ENCODE data around the gene SAMD5.

SAMD5 gene

DNA sequence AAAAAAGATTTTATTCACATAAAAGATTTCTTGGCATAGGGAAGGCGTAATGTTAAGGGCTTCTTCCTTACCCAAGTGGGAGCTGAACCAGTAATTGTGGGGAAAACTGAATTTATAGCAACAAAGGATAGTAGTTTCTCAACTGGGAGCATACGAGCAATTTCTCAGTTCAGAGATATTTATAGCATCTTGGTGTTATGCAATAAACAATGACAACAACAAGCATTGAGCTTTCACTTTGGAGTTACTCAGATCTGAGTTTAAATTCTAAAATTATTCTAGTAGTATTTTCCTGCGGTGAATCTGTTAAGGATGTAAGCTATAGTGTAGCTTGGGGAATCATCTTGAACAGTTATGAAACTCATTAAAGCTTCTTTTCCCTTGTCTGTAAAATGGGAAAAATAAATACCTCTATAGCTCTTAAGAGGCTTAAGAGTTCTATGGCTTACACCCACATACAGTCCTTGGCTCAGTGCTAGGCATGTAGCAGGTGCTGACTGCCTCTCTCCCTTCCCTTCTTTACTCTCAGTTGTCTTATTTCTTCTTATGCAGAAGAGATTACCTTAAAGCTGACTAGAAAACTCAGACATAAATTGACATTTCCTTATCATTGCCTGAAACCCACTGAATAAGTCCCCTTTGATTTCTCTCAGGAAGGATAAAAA, 58.8 kb downstream of the SAMD5 start:
- DNase-seq: no peak

DNA sequence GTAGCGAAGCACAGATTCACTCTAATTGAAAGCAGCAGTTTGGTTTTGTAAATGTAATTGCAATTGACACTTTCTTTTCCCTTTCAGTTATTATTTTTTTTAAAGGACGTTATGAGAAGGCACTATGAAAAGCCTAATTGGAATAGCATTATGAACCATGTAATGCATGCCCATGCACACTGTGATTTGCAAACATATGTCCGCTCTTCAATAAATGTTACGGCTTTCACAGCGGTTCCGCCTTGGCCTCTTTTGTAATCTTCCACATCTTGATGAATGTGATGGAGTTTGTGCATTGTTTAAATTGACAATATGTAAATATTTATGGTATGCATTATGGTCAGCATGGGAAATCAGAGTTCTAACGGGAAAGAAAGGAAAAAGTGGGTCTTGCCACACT, 61.3 kb downstream of the SAMD5 start:
- DNase-seq: no peak

- no peak for DNase-seq
Observed at GRCh38 chr6:147570681-147571080, 62.2 kb downstream of the SAMD5 start.

- no peak for DNase-seq
Observed at GRCh38 chr6:147577488-147577887, 69.0 kb downstream of the SAMD5 start.

GRCh38 chr6:147578159-147578558, 69.7 kb downstream of the SAMD5 start:
- DNase-seq: no peak

GRCh38 chr6:147578883-147579282, 70.4 kb downstream of the SAMD5 start:
- no peak for DNase-seq

GRCh38 chr6:147579667-147580066, 71.2 kb downstream of the SAMD5 start:
- no peak for DNase-seq

GRCh38 chr6:147582991-147583390, 74.5 kb downstream of the SAMD5 start:
- DNase-seq: no peak

DNA sequence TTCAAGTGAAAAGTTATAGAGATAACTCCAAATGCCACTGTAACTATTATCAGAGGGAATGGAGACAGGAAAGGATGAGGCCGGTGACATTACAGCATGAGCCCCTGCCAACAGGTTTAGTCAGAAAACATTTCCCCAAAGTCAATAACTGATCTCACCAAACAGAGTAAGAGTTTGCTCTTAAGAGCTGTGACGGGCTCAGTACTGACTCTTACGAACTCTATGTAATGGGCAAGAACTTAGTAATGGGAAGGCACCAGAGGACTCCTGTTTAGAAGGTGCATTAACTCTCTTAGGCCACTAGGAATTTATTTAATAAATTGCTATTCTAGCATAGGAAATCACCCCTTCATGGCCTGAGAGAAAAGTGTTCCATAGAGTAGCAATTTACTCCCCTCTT, 76.8 kb downstream of the SAMD5 start:
- no peak for DNase-seq

GRCh38 chr6:147586044-147586443, 77.6 kb downstream of the SAMD5 start:
- DNase-seq: peak; percentile 11

GRCh38 chr6:147587907-147588306, 79.4 kb downstream of the SAMD5 start:
- DNase-seq: no peak

- DNase-seq: no peak
Observed at GRCh38 chr6:147588469-147588868, 80.0 kb downstream of the SAMD5 start.

- DNase-seq: no peak
Observed at GRCh38 chr6:147589739-147590250, 81.3 kb downstream of the SAMD5 start.

- DNase-seq: no peak
Observed at GRCh38 chr6:147595961-147596360, 87.5 kb downstream of the SAMD5 start.

DNA sequence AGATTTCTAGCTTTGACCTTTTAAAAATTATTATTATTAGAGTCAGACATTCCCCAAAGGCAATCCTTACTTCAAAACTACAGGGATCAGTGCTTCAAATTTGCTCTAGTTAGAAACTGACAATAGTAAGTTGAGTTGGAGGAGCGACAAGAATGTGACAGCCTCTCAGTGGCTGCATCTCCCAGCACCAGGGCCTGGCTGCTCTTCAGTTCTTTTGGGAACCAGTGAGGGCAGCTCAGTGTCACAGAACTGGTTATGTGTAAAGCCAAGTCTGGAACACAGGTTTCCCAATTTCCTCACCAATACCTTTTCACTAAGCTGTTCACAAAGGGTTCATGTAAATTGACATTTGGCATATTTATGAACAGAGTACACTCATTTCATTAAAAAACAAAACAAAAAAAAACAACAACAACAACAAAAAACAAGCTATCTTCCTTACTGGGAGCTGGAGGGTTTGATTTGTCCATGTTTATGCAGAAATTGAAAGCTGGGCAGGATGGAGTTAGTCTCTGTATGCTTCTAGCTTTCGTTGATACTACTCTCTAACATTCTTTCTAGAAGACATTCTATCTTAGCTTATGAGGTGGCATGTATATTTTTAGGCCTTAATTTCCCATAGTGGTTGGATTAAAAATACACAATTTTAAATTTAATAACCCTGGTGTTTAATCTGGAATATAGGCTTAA, 95.0 kb downstream of the SAMD5 start:
- no peak for DNase-seq

- DNase-seq: no peak
Observed at GRCh38 chr6:147604373-147604772, 95.9 kb downstream of the SAMD5 start.

- no peak for DNase-seq
Observed at GRCh38 chr6:147611992-147612391, 103.5 kb downstream of the SAMD5 start.

DNA sequence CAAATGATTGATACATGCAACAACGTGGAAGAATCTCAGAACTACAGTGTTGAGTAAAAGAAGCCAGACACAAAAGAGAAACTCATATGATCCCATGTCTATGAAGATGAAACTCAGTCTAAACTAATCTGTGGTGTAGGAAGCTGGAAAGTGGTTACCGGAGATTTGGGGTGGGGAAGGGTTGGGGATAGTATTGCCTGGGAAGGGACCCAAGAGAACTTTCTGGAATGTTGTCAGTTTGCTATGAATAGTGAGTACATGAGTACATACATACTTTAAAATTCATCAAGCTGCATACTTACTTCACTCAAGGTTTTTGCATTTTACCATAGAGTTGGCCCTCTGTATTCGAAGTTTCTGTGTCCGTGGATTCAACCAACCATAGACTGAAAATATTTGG, 106.0 kb downstream of the SAMD5 start:
- no peak for DNase-seq

DNA sequence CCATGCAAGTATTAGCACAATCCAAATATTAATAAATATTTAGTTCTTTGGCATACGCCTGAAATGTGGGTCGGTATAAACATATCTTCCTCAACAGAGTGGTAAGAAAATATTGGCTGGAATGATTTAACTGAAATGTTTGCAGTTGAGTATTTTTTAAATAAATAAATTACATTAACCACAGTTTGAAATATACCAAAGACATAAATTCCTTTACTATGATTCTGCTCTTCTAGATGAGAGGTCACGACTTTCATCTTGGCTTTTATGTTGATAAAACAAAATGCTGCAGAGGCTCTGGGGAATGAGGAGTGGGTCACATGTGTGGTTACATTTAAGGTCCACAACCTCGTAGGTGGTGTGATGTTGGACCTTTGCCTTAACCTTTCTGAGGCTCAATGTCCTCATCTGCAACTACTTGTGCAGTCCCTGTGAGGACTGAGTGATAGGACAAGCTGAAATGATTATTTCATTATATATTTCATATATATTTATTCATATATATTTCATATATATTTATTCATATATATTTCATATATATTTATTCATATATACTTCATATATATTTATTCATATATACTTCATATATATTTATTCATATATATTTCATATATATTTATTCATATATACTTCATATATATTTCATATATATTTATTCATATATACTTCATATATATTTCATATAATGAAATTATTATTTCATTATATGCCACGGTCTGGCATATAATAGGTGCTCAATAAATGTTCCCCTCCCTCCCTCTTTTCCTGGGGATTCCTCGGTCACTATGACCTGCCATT, 107.4 kb downstream of the SAMD5 start:
- DNase-seq: no peak

GRCh38 chr6:147617366-147617765, 108.9 kb downstream of the SAMD5 start:
- DNase-seq: no peak

GRCh38 chr6:147618457-147618856, 110.0 kb downstream of the SAMD5 start:
- no peak for DNase-seq

- no peak for DNase-seq
Observed at GRCh38 chr6:147618927-147619326, 110.4 kb downstream of the SAMD5 start.

All from NCI-H1092 treated with DMSO at 0.1 percent for 48 hours (cell line).